CD4-positive, alpha-beta T cell (primary cell): ENCODE measurements around the gene SAP130. TPM values are rescaled to one million over a fixed set of nuclear protein-coding genes. Genes with fewer than 3 reads are reported as not detected.

Source experiments
- ATAC-seq: fragments of 200-7000 bp; cut with Tn5 transposase; one replicate; pipeline ENCODE4 v1.10.0; 2022; ENCODE audit warnings: mild to moderate bottlenecking; ENCODE audit not compliant: poor library complexity
- CTCF ChIA-PET: fragments of 350-600 bp; sonication (Branson Sonifier 250); formaldehyde crosslinking; loops from one replicate; lab custom pipeline; 2021; ENCODE audit warnings: antibody characterized with exemption, inconsistent platforms; lab: Charles Lee
- POLR2A ChIA-PET: fragments of 350-600 bp; sonication (Branson Sonifier 250); formaldehyde crosslinking; loops from one replicate; lab custom pipeline; 2021; ENCODE audit warnings: antibody characterized with exemption, inconsistent platforms; lab: Charles Lee
- DNase-seq, 14 experiments: peaks; one replicate each; pipeline ENCODE4 v3.0.0-alpha.2; 2013 to 2020; ENCODE audit warnings: mixed read lengths in 2 of 14
- H3K27ac ChIP-seq, 2 donors: one replicate each; pipeline versions ENCODE4 v1.5.1 to v1.7.0; 2013; ENCODE audit warnings: low read length in 2 of 2, low read depth in 1 of 2, mild to moderate bottlenecking in 1 of 2
- H3K27me3 ChIP-seq, 2 experiments: 1 replicate in 1 of 2; 2 replicates in 1 of 2; pipeline versions ENCODE4 v1.6.1 to v1.7.0; 2013; ENCODE audit warnings: low read length in 2 of 2, control low read depth in 1 of 2, mild to moderate bottlenecking in 1 of 2, moderate library complexity in 1 of 2; ENCODE audit not compliant: insufficient read depth in 2 of 2, control insufficient read depth in 1 of 2
- H3K36me3 ChIP-seq: one replicate; pipeline ENCODE4 v1.6.1; 2013; ENCODE audit warnings: low read length, control low read depth; ENCODE audit not compliant: insufficient read depth
- H3K4me1 ChIP-seq: one replicate; pipeline ENCODE4 v1.6.1; 2013; ENCODE audit warnings: low read length, control low read depth; ENCODE audit not compliant: insufficient read depth
- H3K4me3 ChIP-seq: one replicate; pipeline ENCODE4 v1.5.1; 2013; ENCODE audit warnings: mild to moderate bottlenecking, low read length, moderate library complexity
- H3K9me3 ChIP-seq, 2 experiments: 1 replicate in 1 of 2; 2 replicates in 1 of 2; pipeline versions ENCODE4 v1.6.1 to v1.7.0; 2013; ENCODE audit warnings: low read length in 2 of 2, mild to moderate bottlenecking in 2 of 2, control low read depth in 1 of 2, moderate library complexity in 1 of 2; ENCODE audit not compliant: control insufficient read depth in 1 of 2, insufficient read depth in 1 of 2
- H3K27ac Mint-ChIP-seq: one replicate; pipeline ENCODE4 v1.8.0; 2020; ENCODE audit warnings: mixed read lengths
- H3K27me3 Mint-ChIP-seq: one replicate; pipeline ENCODE4 v1.8.0; 2021; ENCODE audit warnings: mixed read lengths
- H3K36me3 Mint-ChIP-seq: one replicate; pipeline ENCODE4 v1.8.0; 2021; ENCODE audit warnings: low read depth, mixed read lengths
- H3K4me1 Mint-ChIP-seq: one replicate; pipeline ENCODE4 v1.8.0; 2021; ENCODE audit warnings: low read depth, mixed read lengths
- H3K4me3 Mint-ChIP-seq: one replicate; pipeline ENCODE4 v1.8.0; 2020; ENCODE audit warnings: mild to moderate bottlenecking, mixed read lengths
- H3K9me3 Mint-ChIP-seq: one replicate; pipeline ENCODE4 v1.8.0; 2020; ENCODE audit warnings: mixed read lengths
- CTCF ChIP-seq: fragments of 200-600 bp; IDR thresholded peaks from one replicate; pipeline ENCODE4 v1.8.0; 2022; ENCODE audit warnings: antibody characterized with exemption, mild to moderate bottlenecking
- intact Hi-C, 2 experiments: fragments of 100-400 bp; cut with DNase I in 1 of 2; cut with micrococcal nuclease in 1 of 2; formaldehyde crosslinking; loops; one replicate each; pipeline versions ENCODE4 v1.15.1 to v1.9.0; 2023 to 2025; cut with DNase I, micrococcal nuclease
- total RNA-seq, 174 experiments: library from RNA in 2 of 174; stranded (reverse) in 2 of 174; gene quantifications; one replicate each; pipeline ENCODE4 v1.2.3 and lab custom pipeline; 2021 to 2026

Gene SAP130
- total RNA-seq, 2 experiments from 2014 or later, result 19.2 to 21.0 TPM

GRCh38 chr2:127953849-127954248 is 74.0 kb downstream of the SAP130 start:
- Histone ChIP-seq H3K4me1 (no peaks in the 10 kb centered on the region), H3K4me3 (no peak overlapping the region), H3K36me3 (peaks cover 74% of the 10 kb centered on the region), H3K9me3 (no peaks in the 10 kb centered on the region), H3K27ac (no peak overlapping the region), H3K27me3 (no peaks in the 10 kb centered on the region)
- Mint-ChIP-seq H3K4me3 (no peak overlapping the region), H3K27me3 (no peaks in the 10 kb centered on the region), H3K36me3 (peaks cover 44% of the 10 kb centered on the region), H3K9me3 (no peaks in the 10 kb centered on the region), H3K4me1 (no peaks in the 10 kb centered on the region), H3K27ac (no peak overlapping the region)
- ATAC-seq (no peak), DNase-seq (no peak)
- ChIA-PET POLR2A (no interaction called here), CTCF (no interaction called here)
- intact Hi-C loops, result no loop called here
- TF ChIP-seq CTCF, result no peak

GRCh38 chr2:127953128-127953718 is 74.6 kb downstream of the SAP130 start:
- peaks cover 74% of the 10 kb centered on the region for H3K36me3 ChIP-seq

GRCh38 chr2:127951026-127951425 is 76.8 kb downstream of the SAP130 start:
- no peak overlapping the region for H3K27ac Mint-ChIP-seq
- no peak for DNase-seq
- intact Hi-C loops, result no loop called here
- peaks cover 76% of the 10 kb centered on the region for H3K36me3 ChIP-seq
- no peak for ATAC-seq
- no peak overlapping the region for H3K27ac ChIP-seq
- no peaks in the 10 kb centered on the region for H3K9me3 ChIP-seq
- no peaks in the 10 kb centered on the region for H3K27me3 ChIP-seq
- no peaks in the 10 kb centered on the region for H3K27me3 Mint-ChIP-seq
- CTCF ChIA-PET, result interaction anchor here (0.7 kb wide), 1 partner anchor 9 kb away, joined by 3 read pairs; no protein-coding TSS in a partner anchor
- H3K36me3 Mint-ChIP-seq, result peaks cover 39% of the 10 kb centered on the region
- no peak overlapping the region for H3K4me3 Mint-ChIP-seq
- POLR2A ChIA-PET, result no interaction called here
- no peaks in the 10 kb centered on the region for H3K4me1 ChIP-seq
- no peaks in the 10 kb centered on the region for H3K9me3 Mint-ChIP-seq
- no peak overlapping the region for H3K4me3 ChIP-seq
- no peak for TF ChIP-seq CTCF
- no peaks in the 10 kb centered on the region for H3K4me1 Mint-ChIP-seq

More at GRCh38 chr2:127953128-127953718, 74.6 kb downstream of the SAP130 start:
- Histone ChIP-seq H3K4me1 (no peaks in the 10 kb centered on the region), H3K27me3 (no peaks in the 10 kb centered on the region), H3K4me3 (no peak overlapping the region), H3K27ac (no peak overlapping the region), H3K9me3 (no peaks in the 10 kb centered on the region)
- no peak for TF ChIP-seq CTCF
- intact Hi-C loops, result no loop called here
- ATAC-seq (no peak), DNase-seq (no peak)
- ChIA-PET CTCF (no interaction called here), POLR2A (no interaction called here)
- no peaks in the 10 kb centered on the region for H3K27me3 Mint-ChIP-seq
- H3K9me3 Mint-ChIP-seq, result no peaks in the 10 kb centered on the region
- H3K27ac Mint-ChIP-seq, result no peak overlapping the region
- peaks cover 39% of the 10 kb centered on the region for H3K36me3 Mint-ChIP-seq
- H3K4me1 Mint-ChIP-seq, result no peaks in the 10 kb centered on the region
- H3K4me3 Mint-ChIP-seq, result no peak overlapping the region
